GM12878 (cell line): ENCODE measurements around the gene LASP1NB.

Experiments used
- ATAC-seq: fragments of 200-7000 bp; cut with Tn5 transposase; 3 replicates; pipeline ENCODE4 v1.9.1; 2020; ENCODE audit warnings: mild to moderate bottlenecking, moderate library complexity
- BruUV-seq: library from RNA; stranded (reverse); fragments of 400-500 nt; replicated peaks from 2 replicates; lab custom pipeline; 2021; lab: Mats Ljungman, UMichigan
- CTCF ChIA-PET: fragments of 300-600 bp; sonication (Branson Sonifier 250); formaldehyde crosslinking; extraction: SDS; loops from one replicate; lab custom pipeline; 2021; ENCODE audit warnings: inconsistent platforms; lab: Yijun Ruan, JAX
- POLR2A ChIA-PET: fragments of 350-600 bp; formaldehyde crosslinking; extraction: SDS; loops from one replicate; lab custom pipeline; 2021; ENCODE audit warnings: inconsistent platforms; lab: Charles Lee
- RAD21 ChIA-PET: fragments of 300-600 bp; sonication (Branson Sonifier 250); formaldehyde crosslinking; loops from one replicate; lab custom pipeline; 2023; ENCODE audit warnings: antibody characterized with exemption; ENCODE audit not compliant: unreplicated experiment; lab: Charles Lee
- SMC1A ChIA-PET: fragments of 300-600 bp; sonication (Branson Sonifier 250); formaldehyde crosslinking; loops from one replicate; lab custom pipeline; 2023; ENCODE audit not compliant: unreplicated experiment, uncharacterized antibody; lab: Charles Lee
- DNase-seq: peaks from one replicate; pipeline ENCODE4 v3.0.0-alpha.2; 2011; ENCODE audit warnings: low read depth, low spot score
- FAIRE-seq: peaks from 3 replicates; lab custom pipeline; 2011; peaks lifted over from hg19 to GRCh38; lab: Jason Lieb, UNC
- H2AFZ ChIP-seq: 2 replicates; pipeline ENCODE4 v1.6.0; 2011; ENCODE audit warnings: low read depth, low read length, control low read depth; ENCODE audit not compliant: control insufficient read depth
- H3K27ac ChIP-seq: 2 replicates; pipeline ENCODE4 v1.5.1; 2011; ENCODE audit warnings: control low read depth; ENCODE audit not compliant: control insufficient read depth, insufficient read depth
- H3K27me3 ChIP-seq, 2 experiments: replicated peaks in 1 of 2; 2 replicates each; pipeline versions ENCODE4 v1.6.0 to v1.6.1; 2011; ENCODE audit warnings: low read length in 1 of 2; ENCODE audit not compliant: control insufficient read depth in 2 of 2, insufficient read depth in 2 of 2
- H3K36me3 ChIP-seq, 2 experiments: 2 replicates each; pipeline ENCODE4 v1.5.1; 2011; ENCODE audit warnings: low read length in 1 of 2; ENCODE audit not compliant: control insufficient read depth in 2 of 2, insufficient read depth in 2 of 2
- H3K4me1 ChIP-seq: 2 replicates; pipeline ENCODE4 v1.6.1; 2011; ENCODE audit warnings: mild to moderate bottlenecking, low read length, moderate library complexity, mixed read lengths; ENCODE audit not compliant: control insufficient read depth, insufficient read depth
- H3K4me2 ChIP-seq: 2 replicates; pipeline ENCODE4 v1.6.0; 2011; ENCODE audit warnings: control low read depth; ENCODE audit not compliant: control insufficient read depth, insufficient read depth
- H3K4me3 ChIP-seq: fragments of 200-600 bp; sonication (generic); 2 replicates; pipeline ENCODE4 v1.5.1; 2016
- H3K79me2 ChIP-seq: 2 replicates; pipeline ENCODE4 v1.6.0; 2011; ENCODE audit warnings: low read length; ENCODE audit not compliant: control insufficient read depth, insufficient read depth
- H3K9ac ChIP-seq: 2 replicates; pipeline ENCODE4 v1.8.0; 2011; ENCODE audit warnings: low read length, control low read depth, mixed read lengths; ENCODE audit not compliant: control insufficient read depth, insufficient read depth
- H3K9me3 ChIP-seq: replicated peaks from 3 replicates; pipeline ENCODE4 v1.5.1; 2011; ENCODE audit warnings: mild to moderate bottlenecking, low read length; ENCODE audit not compliant: control insufficient read depth, insufficient read depth
- H4K20me1 ChIP-seq: 2 replicates; pipeline ENCODE4 v1.6.0; 2011; ENCODE audit not compliant: control insufficient read depth, insufficient read depth
- BHLHE40 ChIP-seq, 2 experiments: fragments of 450-650 bp in 1 of 2; IDR thresholded peaks; 2 replicates each; pipeline ENCODE4 v1.6.1; 2011 to 2017; ENCODE audit warnings: low read depth in 2 of 2, borderline replicate concordance in 1 of 2, improper control_type of control experiment in 1 of 2, low read length in 1 of 2, mild to moderate bottlenecking in 1 of 2
- BMI1 ChIP-seq: fragments of 450-650 bp; IDR thresholded peaks from 2 replicates; pipeline ENCODE4 v1.6.1; 2016; ENCODE audit warnings: mild to moderate bottlenecking, moderate library complexity, borderline replicate concordance
- CREB1 ChIP-seq: IDR thresholded peaks from 2 replicates; pipeline ENCODE4 v1.6.1; 2012; ENCODE audit warnings: low read depth, mild to moderate bottlenecking, inconsistent platforms
- GATAD2B ChIP-seq: fragments of 450-650 bp; conservative IDR thresholded peaks from 2 replicates; pipeline ENCODE4 v1.6.1; 2017; ENCODE audit warnings: low read depth, mild to moderate bottlenecking, moderate library complexity
- KAT2A ChIP-seq: conservative IDR thresholded peaks from 2 replicates; pipeline ENCODE4 v1.6.1; 2011; ENCODE audit warnings: low read depth, low read length; ENCODE audit not compliant: control insufficient read depth
- PAX5 ChIP-seq: IDR thresholded peaks from 2 replicates; pipeline ENCODE4 v1.6.1; 2011; ENCODE audit warnings: low read depth, low read length, borderline replicate concordance
- RAD51 ChIP-seq: fragments of 450-650 bp; IDR thresholded peaks from 2 replicates; pipeline ENCODE4 v1.6.1; 2016; ENCODE audit warnings: moderate library complexity, mild to moderate bottlenecking, inconsistent platforms
- RCOR1 ChIP-seq: conservative IDR thresholded peaks from 2 replicates; pipeline ENCODE4 v1.6.1; 2012; ENCODE audit warnings: low read depth, low read length, improper control_type of control experiment
- SREBF1 ChIP-seq: IDR thresholded peaks from 2 replicates; pipeline ENCODE4 v1.6.1; 2012; ENCODE audit warnings: mild to moderate bottlenecking, low read length
- SRF ChIP-seq, 2 experiments: IDR thresholded peaks; 2 replicates each; pipeline ENCODE4 v1.6.1; 2011; ENCODE audit warnings: low read depth in 2 of 2, low read length in 2 of 2, mild to moderate bottlenecking in 1 of 2, moderate library complexity in 1 of 2
- TARDBP ChIP-seq: IDR thresholded peaks from 2 replicates; pipeline ENCODE4 v1.6.1; 2016; ENCODE audit warnings: borderline replicate concordance
- YY1 ChIP-seq: IDR thresholded peaks from 2 replicates; pipeline ENCODE4 v1.6.1; 2011; ENCODE audit warnings: low read depth, mild to moderate bottlenecking, low read length
- ZBTB33 ChIP-seq: fragments of 450-650 bp; IDR thresholded peaks from 2 replicates; pipeline ENCODE4 v1.6.1; 2017; ENCODE audit warnings: mild to moderate bottlenecking
- ZNF274 ChIP-seq: IDR thresholded peaks from one replicate; pipeline ENCODE4 v1.8.0; 2011; ENCODE audit not compliant: insufficient read length, insufficient read depth
- ZNF622 ChIP-seq: fragments of 450-650 bp; IDR thresholded peaks from 2 replicates; pipeline ENCODE4 v1.6.1; 2017; ENCODE audit warnings: mild to moderate bottlenecking, inconsistent platforms
- WGBS: methylation state at CpG from one replicate; pipeline ENCODE4 v1.1.6; 2016; ENCODE audit warnings: low lambda C conversion rate; ENCODE audit not compliant: insufficient replicate concordance, insufficient coverage; ENCODE audit errors: missing lambda C conversion rate; 5-methylcytosine and 5-hydroxymethylcytosine counted together
- in situ Hi-C: fragments of 300-500 bp; cut with MboI; formaldehyde crosslinking; loops from 9 replicates; pipeline ENCODE4 v1.14.3; 2018; ENCODE audit warnings: mixed read lengths
- intact Hi-C: fragments of 100-400 bp; cut with micrococcal nuclease; formaldehyde crosslinking; loops from one replicate; pipeline ENCODE4 v1.14.2; 2022; ENCODE audit not compliant: unreplicated experiment
- TF ChIP-seq, protein P1 (sequence below): fragments of 150-350 bp; IDR thresholded peaks from 2 replicates; pipeline ENCODE4 v1.6.1; 2014; ENCODE audit warnings: mild to moderate bottlenecking, low read depth, low read length

LASP1NB gene

DNA sequence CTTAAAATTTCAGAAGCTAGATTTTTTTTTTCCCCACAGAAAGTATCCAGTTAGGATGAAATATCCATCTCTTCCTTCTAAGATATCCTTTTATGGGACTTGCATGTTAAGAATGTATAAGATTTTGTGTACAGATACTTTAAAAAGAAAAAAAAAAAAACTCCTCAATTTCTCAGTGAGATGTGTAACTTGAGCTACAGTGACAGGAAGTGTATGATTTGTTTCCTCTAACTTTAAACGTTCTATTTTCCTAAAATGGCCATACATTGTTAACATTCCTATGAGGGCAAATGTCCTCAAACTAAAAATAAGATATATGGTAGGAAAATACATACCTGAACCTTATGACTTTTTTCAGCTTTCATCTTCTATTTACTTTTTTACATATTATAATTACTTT is 32.9 kb downstream of the LASP1NB start (continued):
- no peak for TF ChIP-seq RAD51

- TF ChIP-seq KAT2A, result no peak
- Histone ChIP-seq H3K9ac (no peak overlapping the region), H4K20me1 (no peaks in the 10 kb centered on the region), H3K4me3 (no peak overlapping the region), H2AFZ (no peak overlapping the region), H3K4me2 (no peak overlapping the region), H3K4me1 (no peaks in the 10 kb centered on the region), H3K79me2 (no peaks in the 10 kb centered on the region), H3K36me3 (no peaks in the 10 kb centered on the region), H3K27me3 (no peaks in the 10 kb centered on the region), H3K27ac (no peak overlapping the region), H3K9me3 (no peaks in the 10 kb centered on the region)
- SMC1A ChIA-PET, result interaction anchor here (0.8 kb wide), 1 partner anchor 10 kb away, joined by 3 read pairs; no protein-coding TSS in a partner anchor
- DNase-seq (no peak), ATAC-seq (no peak), FAIRE-seq (no peak)
- RAD21 ChIA-PET, result no interaction called here
- in situ Hi-C loops, result no loop called here
- no TSS peak for BruUV-seq
- CTCF ChIA-PET, result interaction anchor here (0.7 to 1.1 kb wide), 2 partner anchors 24 to 273 kb away, joined by 3 to 5 read pairs; no protein-coding TSS in a partner anchor
- POLR2A ChIA-PET, result interaction anchor here (0.6 kb wide), 1 partner anchor 114 kb away, joined by 7 read pairs; no protein-coding TSS in a partner anchor
- intact Hi-C loops, result no loop called here
These were observed 33.3 kb downstream of the LASP1NB start for GRCh38 chr17:38958756-38959155.

DNA sequence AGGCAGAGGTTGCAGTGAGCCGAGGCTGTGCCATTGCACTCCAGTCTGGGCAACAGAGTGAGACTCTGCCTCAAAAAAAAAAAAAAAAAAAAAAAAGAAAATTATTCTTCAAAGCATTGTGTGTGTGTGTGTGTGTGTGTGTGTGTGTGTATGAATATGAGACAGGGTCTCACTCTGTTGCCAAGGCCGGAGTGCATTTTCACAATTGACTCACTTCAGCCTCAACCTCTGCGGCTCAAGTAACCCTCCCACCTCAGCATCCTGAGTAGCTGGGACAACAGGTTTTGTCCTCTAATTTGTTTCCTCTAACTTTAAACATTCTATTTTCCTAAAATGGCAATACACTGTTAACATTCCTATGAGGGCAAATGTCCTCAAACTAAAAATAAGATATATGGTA is 34.1 kb downstream of the LASP1NB start:
- H3K4me2 ChIP-seq, result no peak overlapping the region
- ATAC-seq, result no peak
- POLR2A ChIA-PET, result no interaction called here

More for the DNA sequence above, 34.1 kb downstream of the LASP1NB start:
- in situ Hi-C loops, result no loop called here
- H3K27ac ChIP-seq, result no peak overlapping the region
- RAD21 ChIA-PET, result no interaction called here
- BruUV-seq, result no TSS peak
- no peak overlapping the region for H3K4me3 ChIP-seq
- intact Hi-C loops, result no loop called here
- no peaks in the 10 kb centered on the region for H3K27me3 ChIP-seq
- H3K9ac ChIP-seq, result no peak overlapping the region
- no peak overlapping the region for H2AFZ ChIP-seq
- TF ChIP-seq GATAD2B, result no peak
- TF ChIP-seq ZBTB33, result no peak
- no peak for TF ChIP-seq BMI1
- no peak for TF ChIP-seq TARDBP
- TF ChIP-seq, protein P1, sequence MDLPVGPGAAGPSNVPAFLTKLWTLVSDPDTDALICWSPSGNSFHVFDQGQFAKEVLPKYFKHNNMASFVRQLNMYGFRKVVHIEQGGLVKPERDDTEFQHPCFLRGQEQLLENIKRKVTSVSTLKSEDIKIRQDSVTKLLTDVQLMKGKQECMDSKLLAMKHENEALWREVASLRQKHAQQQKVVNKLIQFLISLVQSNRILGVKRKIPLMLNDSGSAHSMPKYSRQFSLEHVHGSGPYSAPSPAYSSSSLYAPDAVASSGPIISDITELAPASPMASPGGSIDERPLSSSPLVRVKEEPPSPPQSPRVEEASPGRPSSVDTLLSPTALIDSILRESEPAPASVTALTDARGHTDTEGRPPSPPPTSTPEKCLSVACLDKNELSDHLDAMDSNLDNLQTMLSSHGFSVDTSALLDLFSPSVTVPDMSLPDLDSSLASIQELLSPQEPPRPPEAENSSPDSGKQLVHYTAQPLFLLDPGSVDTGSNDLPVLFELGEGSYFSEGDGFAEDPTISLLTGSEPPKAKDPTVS, result no peak
- TF ChIP-seq BHLHE40 (IDR thresholded peaks at IDR 0.05; ENCODE audit: borderline replicate concordance in 1 of 2, low read depth in 2 of 2, low read length in 1 of 2), result no peak
- TF ChIP-seq SREBF1, result no peak
- TF ChIP-seq CREB1, result no peak
- TF ChIP-seq YY1, result no peak
- TF ChIP-seq RCOR1, result no peak
- no peak for TF ChIP-seq SRF (IDR thresholded peaks at IDR 0.05; ENCODE audit: low read depth in 2 of 2, low read length in 2 of 2)
- no peak for TF ChIP-seq ZNF622
- TF ChIP-seq ZNF274, result no peak
- TF ChIP-seq PAX5, result no peak
- TF ChIP-seq, all 136 proteins: peak for 0
- 98% methylated on average over 3 of the region's 3 CpGs for WGBS
- CTCF ChIA-PET, result no interaction called here
- Histone ChIP-seq H3K9me3 (no peaks in the 10 kb centered on the region), H3K79me2 (no peaks in the 10 kb centered on the region), H4K20me1 (no peaks in the 10 kb centered on the region), H3K4me1 (no peaks in the 10 kb centered on the region), H3K36me3 (no peaks in the 10 kb centered on the region)
- SMC1A ChIA-PET, result no interaction called here
- FAIRE-seq (no peak), DNase-seq (no peak)
